Nephron (organoid): Measurements from ENCODE around the gene RHOH.

Source experiments
- H3K27ac Mint-ChIP-seq, 3 experiments: 2 replicates each; pipeline ENCODE4 v1.8.0; 2020; ENCODE audit warnings: mixed read lengths in 3 of 3, mild to moderate bottlenecking in 2 of 3, moderate library complexity in 1 of 3
- H3K27me3 Mint-ChIP-seq: 2 replicates; pipeline ENCODE4 v1.8.0; 2021; ENCODE audit warnings: low read depth, mild to moderate bottlenecking, moderate library complexity, mixed read lengths
- H3K36me3 Mint-ChIP-seq: 2 replicates; pipeline ENCODE4 v1.8.0; 2020; ENCODE audit warnings: low read depth, mixed read lengths
- H3K4me1 Mint-ChIP-seq: 2 replicates; pipeline ENCODE4 v1.8.0; 2020; ENCODE audit warnings: mixed read lengths
- H3K4me3 Mint-ChIP-seq, 3 experiments: 2 replicates each; pipeline ENCODE4 v1.8.0; 2020; ENCODE audit warnings: mild to moderate bottlenecking in 3 of 3, mixed read lengths in 3 of 3, moderate library complexity in 2 of 3
- H3K9me3 Mint-ChIP-seq: 2 replicates; pipeline ENCODE4 v1.8.0; 2020; ENCODE audit warnings: mixed read lengths
- CTCF ChIP-seq, 3 experiments: fragments of 200-600 bp; sonication (generic); IDR thresholded peaks; one replicate each; pipeline ENCODE4 v1.5.0; 2021; ENCODE audit warnings: antibody characterized with exemption in 3 of 3; ENCODE audit not compliant: unreplicated experiment in 3 of 3

Gene RHOH

GRCh38 chr4:40202474-40202873 lies 5.6 kb downstream of the RHOH start:
- peaks cover 18% of the 10 kb centered on the region for H3K27me3 Mint-ChIP-seq
- no peaks in the 10 kb centered on the region for H3K4me1 Mint-ChIP-seq
- TF ChIP-seq CTCF (IDR thresholded peaks at IDR 0.05; ENCODE audit: unreplicated experiment in 3 of 3): no peak
- H3K36me3 Mint-ChIP-seq: no peaks in the 10 kb centered on the region
- H3K4me3 Mint-ChIP-seq: no peak overlapping the region
- H3K9me3 Mint-ChIP-seq: no peaks in the 10 kb centered on the region
- H3K27ac Mint-ChIP-seq: no peak overlapping the region

- Mint-ChIP-seq H3K27ac (no peak overlapping the region), H3K9me3 (no peaks in the 10 kb centered on the region), H3K4me3 (no peak overlapping the region), H3K4me1 (no peaks in the 10 kb centered on the region), H3K27me3 (peaks cover 11% of the 10 kb centered on the region), H3K36me3 (no peaks in the 10 kb centered on the region)
- TF ChIP-seq CTCF (IDR thresholded peaks at IDR 0.05; ENCODE audit: unreplicated experiment in 3 of 3): no peak
These were observed 7.9 kb downstream of the RHOH start for GRCh38 chr4:40204507-40205258.

- Mint-ChIP-seq H3K9me3 (no peaks in the 10 kb centered on the region), H3K27ac (peak overlapping the region in 1 of 3 experiments; percentile 24), H3K4me1 (no peaks in the 10 kb centered on the region), H3K36me3 (no peaks in the 10 kb centered on the region), H3K27me3 (peaks cover 5% of the 10 kb centered on the region), H3K4me3 (no peak overlapping the region)
- no peak for TF ChIP-seq CTCF (IDR thresholded peaks at IDR 0.05; ENCODE audit: unreplicated experiment in 3 of 3)
These were observed 8.7 kb downstream of the RHOH start for GRCh38 chr4:40205259-40206198.

GRCh38 chr4:40206426-40206825 lies 9.6 kb downstream of the RHOH start:
- Mint-ChIP-seq H3K27me3 (peaks cover 4% of the 10 kb centered on the region), H3K4me1 (no peaks in the 10 kb centered on the region), H3K36me3 (no peaks in the 10 kb centered on the region), H3K27ac (peak overlapping the region in 1 of 3 experiments; percentile 24), H3K4me3 (no peak overlapping the region), H3K9me3 (no peaks in the 10 kb centered on the region)
- no peak for TF ChIP-seq CTCF (IDR thresholded peaks at IDR 0.05; ENCODE audit: unreplicated experiment in 3 of 3)

- no peaks in the 10 kb centered on the region for H3K36me3 Mint-ChIP-seq
- peaks cover 4% of the 10 kb centered on the region for H3K27me3 Mint-ChIP-seq
- H3K9me3 Mint-ChIP-seq: no peaks in the 10 kb centered on the region
- H3K4me3 Mint-ChIP-seq: no peak overlapping the region
- H3K27ac Mint-ChIP-seq: no peak overlapping the region
- no peaks in the 10 kb centered on the region for H3K4me1 Mint-ChIP-seq
- no peak for TF ChIP-seq CTCF (IDR thresholded peaks at IDR 0.05; ENCODE audit: unreplicated experiment in 3 of 3)
These were observed 12.6 kb downstream of the RHOH start for GRCh38 chr4:40209401-40209800.
